ENCODE measurements around the gene SH3GL3. TPM values are rescaled to one million over a fixed set of nuclear protein-coding genes. Genes with fewer than 3 reads are reported as not detected.

SH3GL3 gene
- total and polyA plus RNA-seq, 10 donors: 0.06 TPM; not detected in 9

- intact Hi-C loops (cut with DNase I; ENCODE audit: low total_unique reads): no loop called here
- TF ChIP-seq POLR2AphosphoS5 (IDR thresholded peaks at IDR 0.05) (no peak), POLR2A (IDR thresholded peaks at IDR 0.05) (no peak)
- TF ChIP-seq, protein P1, sequence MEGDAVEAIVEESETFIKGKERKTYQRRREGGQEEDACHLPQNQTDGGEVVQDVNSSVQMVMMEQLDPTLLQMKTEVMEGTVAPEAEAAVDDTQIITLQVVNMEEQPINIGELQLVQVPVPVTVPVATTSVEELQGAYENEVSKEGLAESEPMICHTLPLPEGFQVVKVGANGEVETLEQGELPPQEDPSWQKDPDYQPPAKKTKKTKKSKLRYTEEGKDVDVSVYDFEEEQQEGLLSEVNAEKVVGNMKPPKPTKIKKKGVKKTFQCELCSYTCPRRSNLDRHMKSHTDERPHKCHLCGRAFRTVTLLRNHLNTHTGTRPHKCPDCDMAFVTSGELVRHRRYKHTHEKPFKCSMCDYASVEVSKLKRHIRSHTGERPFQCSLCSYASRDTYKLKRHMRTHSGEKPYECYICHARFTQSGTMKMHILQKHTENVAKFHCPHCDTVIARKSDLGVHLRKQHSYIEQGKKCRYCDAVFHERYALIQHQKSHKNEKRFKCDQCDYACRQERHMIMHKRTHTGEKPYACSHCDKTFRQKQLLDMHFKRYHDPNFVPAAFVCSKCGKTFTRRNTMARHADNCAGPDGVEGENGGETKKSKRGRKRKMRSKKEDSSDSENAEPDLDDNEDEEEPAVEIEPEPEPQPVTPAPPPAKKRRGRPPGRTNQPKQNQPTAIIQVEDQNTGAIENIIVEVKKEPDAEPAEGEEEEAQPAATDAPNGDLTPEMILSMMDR (IDR thresholded peaks at IDR 0.05 in 8 of 11, conservative IDR thresholded peaks at IDR 0.05 in 3 of 11): no peak
- H3K4me3 ChIP-seq: peak overlapping the region in 1 of 8 donors; percentile 64
These were observed 724 bp upstream of the SH3GL3 start for GRCh38 chr15:83446417-83446816.

GRCh38 chr15:83449250-83449671 is 2.1 kb downstream of the SH3GL3 start:
- H3K9me3 ChIP-seq: no peaks in the 10 kb centered on the region
- H3K27ac ChIP-seq: no peak overlapping the region
- DNase-seq: no peak
- intact Hi-C loops (cut with DNase I; ENCODE audit: low total_unique reads): no loop called here
- H3K36me3 ChIP-seq: no peaks in the 10 kb centered on the region
- WGBS, 5 donors: 29 to 79% (median 45%) methylated on average over 3 of the region's 3 CpGs
- no peak overlapping the region for H3K4me3 ChIP-seq
- H3K4me1 ChIP-seq: peaks cover 3 to 17% (median 13%) of the 10 kb centered on the region in 6 donors
- H3K27me3 ChIP-seq (replicated peaks in 1 of 7): peaks cover 0 to 53% (median 16%) of the 10 kb centered on the region in 7 donors
- no peak for TF ChIP-seq POLR2A (IDR thresholded peaks at IDR 0.05)

More at GRCh38 chr15:83446417-83446816, 724 bp upstream of the SH3GL3 start:
- Histone ChIP-seq H3K36me3 (no peaks in the 10 kb centered on the region), H3K9me3 (no peaks in the 10 kb centered on the region), H3K27me3 (replicated peaks in 1 of 7) (peaks cover 0 to 67% (median 16%) of the 10 kb centered on the region in 7 donors), H3K27ac (no peak overlapping the region), H3K4me1 (peaks cover 3 to 17% (median 13%) of the 10 kb centered on the region in 6 donors)
- DNase-seq: no peak
- WGBS, 5 donors: 73 to 96% (median 77%) methylated on average over 12 to 14 of the region's 14 CpGs

- no peak for DNase-seq
- TF ChIP-seq, protein P1 (IDR thresholded peaks at IDR 0.05 in 8 of 11, conservative IDR thresholded peaks at IDR 0.05 in 3 of 11): no peak
- TF ChIP-seq POLR2A (IDR thresholded peaks at IDR 0.05) (no peak), POLR2AphosphoS5 (IDR thresholded peaks at IDR 0.05) (no peak)
- intact Hi-C loops (cut with DNase I; ENCODE audit: low total_unique reads): no loop called here
- no peaks in the 10 kb centered on the region for H3K36me3 ChIP-seq
- 70 to 93% (median 73%) methylated on average over 3 of the region's 3 CpGs for WGBS, 5 donors
- H3K9me3 ChIP-seq: no peaks in the 10 kb centered on the region
- peaks cover 3 to 17% (median 13%) of the 10 kb centered on the region in 6 donors for H3K4me1 ChIP-seq
- H3K27me3 ChIP-seq (replicated peaks in 1 of 7): peaks cover 0 to 48% (median 16%) of the 10 kb centered on the region in 7 donors
- H3K4me3 ChIP-seq: no peak overlapping the region
- H3K27ac ChIP-seq: no peak overlapping the region
These were observed 2.9 kb downstream of the SH3GL3 start for GRCh38 chr15:83449937-83450506.

GRCh38 chr15:83457149-83457548 is 10.0 kb downstream of the SH3GL3 start:
- no peak overlapping the region for H3K4me3 ChIP-seq
- intact Hi-C loops (cut with DNase I; ENCODE audit: low total_unique reads): no loop called here
- no peaks in the 10 kb centered on the region for H3K4me1 ChIP-seq
- no peaks in the 10 kb centered on the region for H3K36me3 ChIP-seq
- no peak overlapping the region for H3K27ac ChIP-seq
- TF ChIP-seq POLR2A (IDR thresholded peaks at IDR 0.05) (no peak), POLR2AphosphoS5 (IDR thresholded peaks at IDR 0.05) (no peak)
- TF ChIP-seq, protein P1 (IDR thresholded peaks at IDR 0.05 in 8 of 11, conservative IDR thresholded peaks at IDR 0.05 in 3 of 11): no peak
- DNase-seq: no peak
- H3K27me3 ChIP-seq (replicated peaks in 1 of 7): peaks cover 0 to 16% (median 0%) of the 10 kb centered on the region in 7 donors
- 72 to 97% (median 88%) methylated on average over 1 of the region's 1 CpG for WGBS, 5 donors
- no peaks in the 10 kb centered on the region for H3K9me3 ChIP-seq
